Measurements from ENCODE around the gene ZNHIT2. TPM values are rescaled to one million over a fixed set of nuclear protein-coding genes. Genes with fewer than 3 reads are reported as not detected.

Gene ZNHIT2
- total and polyA plus RNA-seq, 2 experiments from 2014 or later = 31.8 to 32.8 TPM

DNA sequence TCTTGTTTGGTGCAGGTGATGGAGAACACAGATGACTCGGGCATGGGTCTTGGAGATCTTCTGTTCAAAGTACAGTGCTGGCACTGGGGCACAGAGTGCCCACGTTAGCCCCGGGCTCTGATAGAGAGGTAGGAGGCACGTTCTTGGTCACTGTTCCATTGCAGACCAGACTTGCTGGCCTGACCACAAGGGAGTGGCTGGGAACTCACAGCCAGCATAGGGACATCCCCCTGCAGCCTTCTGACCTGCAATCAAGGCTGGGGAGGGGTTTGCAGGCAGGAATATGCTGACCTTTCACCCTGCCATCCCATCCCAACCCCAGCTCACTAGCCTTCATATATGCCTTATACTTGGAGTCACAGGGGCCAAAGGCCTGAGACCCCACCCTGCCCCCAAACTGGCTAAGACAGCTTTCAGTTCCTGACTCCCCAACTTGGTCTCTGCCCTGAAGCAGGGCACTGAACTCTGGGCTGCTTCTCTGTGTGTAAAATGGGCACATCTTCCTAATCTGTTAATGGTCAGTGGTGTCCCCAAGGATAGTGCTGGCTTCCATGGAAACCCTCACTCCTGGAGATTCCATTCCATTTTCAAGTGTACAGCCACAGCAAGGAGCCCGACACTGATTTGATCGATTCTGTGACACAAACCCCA is 9.2 kb upstream of the ZNHIT2 start:
- no peaks in the 10 kb centered on the region for H3K9me3 ChIP-seq (ENCODE audit: low read depth)
- no peak for DNase-seq (ENCODE audit: low read depth in 1 of 2, low spot score in 1 of 2)
- no peaks in the 10 kb centered on the region for H3K27me3 ChIP-seq
- no peak overlapping the region for H3K4me3 ChIP-seq
- H3K4me1 ChIP-seq (ENCODE audit: low read depth) = peaks cover 4% of the 10 kb centered on the region
- TF ChIP-seq, protein P1, sequence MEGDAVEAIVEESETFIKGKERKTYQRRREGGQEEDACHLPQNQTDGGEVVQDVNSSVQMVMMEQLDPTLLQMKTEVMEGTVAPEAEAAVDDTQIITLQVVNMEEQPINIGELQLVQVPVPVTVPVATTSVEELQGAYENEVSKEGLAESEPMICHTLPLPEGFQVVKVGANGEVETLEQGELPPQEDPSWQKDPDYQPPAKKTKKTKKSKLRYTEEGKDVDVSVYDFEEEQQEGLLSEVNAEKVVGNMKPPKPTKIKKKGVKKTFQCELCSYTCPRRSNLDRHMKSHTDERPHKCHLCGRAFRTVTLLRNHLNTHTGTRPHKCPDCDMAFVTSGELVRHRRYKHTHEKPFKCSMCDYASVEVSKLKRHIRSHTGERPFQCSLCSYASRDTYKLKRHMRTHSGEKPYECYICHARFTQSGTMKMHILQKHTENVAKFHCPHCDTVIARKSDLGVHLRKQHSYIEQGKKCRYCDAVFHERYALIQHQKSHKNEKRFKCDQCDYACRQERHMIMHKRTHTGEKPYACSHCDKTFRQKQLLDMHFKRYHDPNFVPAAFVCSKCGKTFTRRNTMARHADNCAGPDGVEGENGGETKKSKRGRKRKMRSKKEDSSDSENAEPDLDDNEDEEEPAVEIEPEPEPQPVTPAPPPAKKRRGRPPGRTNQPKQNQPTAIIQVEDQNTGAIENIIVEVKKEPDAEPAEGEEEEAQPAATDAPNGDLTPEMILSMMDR (IDR thresholded peaks at IDR 0.05; ENCODE audit: low read depth, low read length) = no peak
- H3K36me3 ChIP-seq = peaks cover 44% of the 10 kb centered on the region
- H3K27ac ChIP-seq = no peak overlapping the region

- Histone ChIP-seq H3K27ac (no peak overlapping the region), H3K4me3 (no peak overlapping the region), H3K4me1 (ENCODE audit: low read depth) (peaks cover 4% of the 10 kb centered on the region), H3K36me3 (peaks cover 41% of the 10 kb centered on the region), H3K27me3 (no peaks in the 10 kb centered on the region), H3K9me3 (ENCODE audit: low read depth) (no peaks in the 10 kb centered on the region)
- TF ChIP-seq, protein P1 (IDR thresholded peaks at IDR 0.05; ENCODE audit: low read depth, low read length) = no peak
- no peak for DNase-seq (ENCODE audit: low read depth in 1 of 2, low spot score in 1 of 2)
Measured at GRCh38 chr11:65125197-65126056, 7.9 kb upstream of the ZNHIT2 start.

DNA sequence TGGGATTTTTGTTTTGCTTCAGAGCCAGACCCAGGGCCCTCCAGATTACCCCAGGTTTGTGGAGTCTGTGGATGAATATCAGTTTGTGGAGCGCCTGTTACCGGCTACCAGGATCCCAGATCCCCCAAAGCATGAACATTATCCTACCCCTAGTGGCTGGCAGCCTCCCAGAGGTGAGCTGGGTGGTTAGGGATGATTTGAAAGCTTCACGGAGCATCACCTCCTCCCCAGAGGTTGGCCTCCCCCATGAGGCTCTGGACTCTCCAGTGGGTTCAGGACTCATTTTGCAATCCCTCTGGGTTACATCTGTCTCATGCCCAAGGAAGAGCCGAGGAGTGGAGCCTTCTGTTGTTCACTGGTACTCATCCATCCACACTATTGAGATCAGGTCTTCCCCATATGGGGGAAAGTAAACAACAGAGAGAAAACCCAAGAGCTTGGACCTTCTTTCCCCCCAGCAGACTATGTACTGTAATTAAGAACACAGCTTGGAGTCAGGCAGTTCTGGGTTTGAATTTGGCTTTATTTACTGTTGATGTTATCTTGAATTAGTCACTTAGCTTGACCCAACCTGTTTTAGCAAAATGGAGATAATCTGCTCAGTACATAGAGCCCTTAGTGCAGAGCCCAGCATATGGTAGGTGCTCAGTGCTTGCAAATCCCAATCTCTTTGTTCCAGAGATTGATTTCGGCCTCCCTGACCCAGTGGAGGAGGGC is 7.1 kb upstream of the ZNHIT2 start:
- TF ChIP-seq, protein P1 (IDR thresholded peaks at IDR 0.05; ENCODE audit: low read depth, low read length) = no peak
- H3K27me3 ChIP-seq = no peaks in the 10 kb centered on the region

DNA sequence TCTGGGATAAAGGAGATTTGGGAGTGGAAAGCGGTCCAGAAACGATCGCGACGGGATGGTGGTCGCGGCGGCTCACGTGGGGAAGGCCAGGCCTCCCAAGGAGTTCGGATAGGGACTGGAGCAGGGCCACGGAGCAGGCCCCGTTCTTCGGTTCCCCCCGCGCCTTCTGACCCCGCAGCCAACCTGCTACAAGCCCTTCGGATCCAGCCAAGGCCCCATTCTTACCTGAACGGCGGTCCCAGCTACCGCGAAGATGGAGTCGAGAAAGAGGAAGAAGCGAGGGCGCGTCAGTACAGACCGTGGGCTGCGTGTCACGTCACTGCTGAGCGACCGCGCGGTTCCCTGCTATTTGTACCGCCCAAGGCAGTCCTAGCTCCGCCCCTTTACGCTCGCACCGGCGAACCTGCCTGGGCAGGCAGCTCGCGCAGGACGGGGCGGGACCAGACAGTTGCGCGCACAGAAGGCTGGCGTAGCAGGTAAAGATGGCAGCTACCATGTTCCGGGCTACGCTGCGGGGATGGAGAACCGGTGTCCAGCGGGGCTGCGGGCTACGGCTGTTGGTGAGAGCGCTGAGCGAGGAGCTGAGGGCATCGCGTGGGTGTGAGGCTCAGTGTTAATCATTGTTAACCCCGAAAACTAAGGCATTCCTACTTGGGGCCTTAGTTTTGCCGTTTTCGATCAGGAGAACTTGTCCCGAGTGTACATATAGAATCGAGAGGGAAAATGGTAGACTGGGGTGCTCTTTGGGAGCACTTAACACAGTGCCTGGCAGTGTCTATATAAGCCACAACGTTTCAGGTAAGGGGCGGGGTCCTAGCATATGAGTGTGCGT is 4.6 kb upstream of the ZNHIT2 start, which contains the start of the genes FAU and MRPL49:
Gene FAU, minus strand, starts transcription at position 270 of the 832 bp plus-strand sequence. CDS start 321 bp downstream, outside the sequence.
Gene MRPL49, plus strand, starts transcription at position 457 of the 832 bp plus-strand sequence. Its CDS starts 26 bp downstream, at position 483.
- DNase-seq (ENCODE audit: low read depth in 1 of 2, low spot score in 1 of 2) = peak; percentile 98 to 99
- peaks cover 22% of the 10 kb centered on the region for H3K36me3 ChIP-seq
- TF ChIP-seq, protein P1 (IDR thresholded peaks at IDR 0.05; ENCODE audit: low read depth, low read length) = no peak
- peaks cover 4% of the 10 kb centered on the region for H3K4me1 ChIP-seq (ENCODE audit: low read depth)
- no peaks in the 10 kb centered on the region for H3K27me3 ChIP-seq
- H3K4me3 ChIP-seq = peak within 1 kb of the TSS; percentile 76
- no peaks in the 10 kb centered on the region for H3K9me3 ChIP-seq (ENCODE audit: low read depth)
- peak within 1 kb of the TSS; percentile 74 for H3K27ac ChIP-seq

More for the DNA sequence above, 7.1 kb upstream of the ZNHIT2 start:
- Histone ChIP-seq H3K36me3 (peaks cover 44% of the 10 kb centered on the region), H3K9me3 (ENCODE audit: low read depth) (no peaks in the 10 kb centered on the region), H3K4me3 (no peak overlapping the region), H3K27ac (no peak overlapping the region), H3K4me1 (ENCODE audit: low read depth) (peaks cover 4% of the 10 kb centered on the region)
- DNase-seq (ENCODE audit: low read depth in 1 of 2, low spot score in 1 of 2) = no peak
